Right kidney (tissue), 1 donor: Measurements from ENCODE around the gene SKIC2.
"Not testable (repeated sequence)": the region's sequence is repeated elsewhere in the genome, so short reads cannot be mapped to it uniquely, and the experiment has no call there.

ENCODE experiments used
- DNase-seq: peaks from one replicate; pipeline ENCODE4 v3.0.0-alpha.2; 2016

The SKIC2 gene

DNA sequence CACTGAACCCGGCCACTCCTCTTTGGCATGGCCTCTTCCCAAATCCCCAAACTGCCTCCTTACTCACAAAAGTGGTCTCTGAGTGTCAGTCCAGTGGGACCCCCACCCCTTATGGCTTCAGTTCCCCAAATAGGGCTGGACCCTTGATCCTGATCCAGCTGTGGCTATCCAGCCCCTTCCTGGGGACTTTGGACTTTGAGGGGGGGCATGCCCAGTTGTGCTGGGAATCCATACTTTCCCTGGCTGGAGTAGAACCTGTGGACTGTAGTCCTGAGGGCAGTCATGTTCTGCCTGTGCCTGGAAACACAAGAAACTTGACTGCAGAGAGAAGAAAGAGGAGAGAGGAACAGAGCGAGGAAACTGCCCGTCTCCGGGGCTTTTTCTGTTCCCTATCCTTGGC is 45.4 kb downstream of the SKIC2 start:
- DNase-seq, result not testable (repeated sequence)

DNA sequence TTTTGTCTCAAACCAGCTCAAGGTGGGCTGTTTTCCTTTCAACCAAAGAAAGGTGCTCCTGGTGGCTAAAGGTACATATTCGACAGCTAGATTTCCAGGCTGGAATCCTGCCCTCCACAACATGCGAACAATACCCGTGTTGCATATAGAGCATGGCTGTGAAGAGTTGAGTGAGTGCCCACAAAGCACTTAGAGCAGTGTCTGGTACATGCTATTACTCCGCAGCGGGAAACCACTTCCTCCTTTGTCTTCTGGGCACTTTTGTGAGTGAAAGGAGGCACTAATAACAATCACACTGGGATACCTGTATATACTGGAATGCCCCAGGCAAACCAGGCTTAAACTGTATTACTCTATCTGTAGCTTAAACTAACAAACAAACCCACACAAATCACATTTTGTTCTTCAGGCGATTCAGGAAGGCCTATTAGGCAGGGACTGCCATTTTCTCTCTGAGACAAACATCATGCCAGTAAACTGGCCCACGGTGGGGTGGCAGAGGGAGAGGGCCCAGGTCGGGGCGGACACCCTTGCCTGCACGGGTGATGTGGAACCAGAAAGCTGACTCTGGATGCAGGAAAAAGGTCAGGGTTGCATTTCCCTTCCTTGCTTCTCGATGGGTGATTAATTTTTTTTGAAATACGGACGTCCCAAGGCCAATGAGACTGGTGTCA is 46.0 kb downstream of the SKIC2 start:
- not testable (repeated sequence) for DNase-seq

DNA sequence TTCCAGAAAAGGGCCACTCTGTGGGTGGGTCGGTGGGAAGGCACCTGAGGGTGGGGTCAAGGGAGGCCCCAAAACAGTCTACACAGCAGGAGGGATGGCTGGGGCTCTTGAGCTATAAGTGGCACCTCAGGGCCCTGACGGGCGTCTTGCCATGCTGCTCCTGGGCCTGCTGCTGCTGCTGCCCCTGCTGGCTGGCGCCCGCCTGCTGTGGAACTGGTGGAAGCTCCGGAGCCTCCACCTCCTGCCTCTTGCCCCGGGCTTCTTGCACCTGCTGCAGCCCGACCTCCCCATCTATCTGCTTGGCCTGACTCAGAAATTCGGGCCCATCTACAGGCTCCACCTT is 46.5 kb downstream of the SKIC2 start:
- not testable (repeated sequence) for DNase-seq

DNA sequence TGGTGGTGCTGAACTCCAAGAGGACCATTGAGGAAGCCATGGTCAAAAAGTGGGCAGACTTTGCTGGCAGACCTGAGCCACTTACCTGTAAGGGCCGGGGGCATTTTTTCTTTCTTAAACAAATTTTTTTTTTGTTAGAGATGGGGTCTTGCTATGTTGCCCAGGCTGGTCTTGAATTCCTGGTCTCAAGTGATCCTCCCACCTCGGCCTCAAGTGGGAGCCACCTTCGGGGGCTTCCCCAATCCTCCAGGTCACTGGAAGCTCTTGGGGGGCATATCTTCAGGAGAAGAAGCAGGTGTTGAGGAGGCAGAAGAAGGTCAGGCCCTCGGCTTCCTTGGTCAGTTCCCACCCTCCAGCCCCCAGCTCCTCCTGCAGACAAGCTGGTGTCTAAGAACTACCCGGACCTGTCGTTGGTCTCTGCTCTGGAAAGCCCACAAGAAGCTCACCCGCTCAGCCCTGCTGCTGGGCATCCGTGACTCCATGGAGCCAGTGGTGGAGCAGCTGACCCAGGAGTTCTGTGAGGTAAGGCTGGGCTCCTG is 47.1 kb downstream of the SKIC2 start:
- not testable (repeated sequence) for DNase-seq

DNA sequence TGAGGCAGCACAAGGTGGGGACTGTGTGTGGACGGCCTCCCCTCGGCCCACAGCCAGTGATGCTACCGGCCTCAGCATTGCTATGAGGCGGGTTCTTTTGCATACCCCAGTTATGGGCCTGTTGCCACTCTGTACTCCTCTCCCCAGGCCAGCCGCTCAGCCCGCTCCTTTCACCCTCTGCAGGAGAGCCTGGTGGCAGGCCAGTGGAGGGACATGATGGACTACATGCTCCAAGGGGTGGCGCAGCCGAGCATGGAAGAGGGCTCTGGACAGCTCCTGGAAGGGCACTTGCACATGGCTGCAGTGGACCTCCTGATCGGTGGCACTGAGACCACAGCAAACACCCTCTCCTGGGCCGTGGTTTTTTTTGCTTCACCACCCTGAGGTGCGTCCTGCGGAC is 48.1 kb downstream of the SKIC2 start:
- DNase-seq, result not testable (repeated sequence)

DNA sequence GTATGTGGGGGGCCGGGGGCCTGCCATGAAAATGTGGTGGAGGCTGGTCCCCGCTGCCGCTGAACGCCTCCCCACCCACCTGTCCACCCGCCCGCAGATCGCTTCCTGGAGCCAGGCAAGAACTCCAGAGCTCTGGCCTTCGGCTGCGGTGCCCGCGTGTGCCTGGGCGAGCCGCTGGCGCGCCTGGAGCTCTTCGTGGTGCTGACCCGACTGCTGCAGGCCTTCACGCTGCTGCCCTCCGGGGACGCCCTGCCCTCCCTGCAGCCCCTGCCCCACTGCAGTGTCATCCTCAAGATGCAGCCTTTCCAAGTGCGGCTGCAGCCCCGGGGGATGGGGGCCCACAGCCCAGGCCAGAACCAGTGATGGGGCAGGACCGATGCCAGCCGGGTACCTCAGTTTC is 49.1 kb downstream of the SKIC2 start:
- not testable (repeated sequence) for DNase-seq

DNA sequence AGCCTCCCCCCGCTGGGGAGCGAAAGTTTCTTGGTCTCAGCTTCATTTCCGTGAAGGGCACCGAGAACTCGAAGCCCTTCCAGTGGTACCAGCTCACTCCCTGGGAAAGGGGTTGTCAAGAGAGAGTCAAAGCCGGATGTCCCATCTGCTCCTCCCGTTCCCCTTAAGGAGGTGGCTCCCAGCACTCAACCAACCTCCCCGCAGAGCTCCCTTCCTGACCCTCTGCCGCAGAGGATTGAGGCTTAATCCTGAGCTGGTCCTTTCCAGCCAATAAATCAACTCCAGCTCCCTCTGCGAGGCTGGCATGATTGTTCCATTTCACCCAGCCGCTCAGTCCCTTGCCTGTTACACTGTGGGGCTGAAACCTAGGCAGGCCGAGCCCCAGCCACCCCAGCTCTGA is 49.6 kb downstream of the SKIC2 start:
- not testable (repeated sequence) for DNase-seq

DNA sequence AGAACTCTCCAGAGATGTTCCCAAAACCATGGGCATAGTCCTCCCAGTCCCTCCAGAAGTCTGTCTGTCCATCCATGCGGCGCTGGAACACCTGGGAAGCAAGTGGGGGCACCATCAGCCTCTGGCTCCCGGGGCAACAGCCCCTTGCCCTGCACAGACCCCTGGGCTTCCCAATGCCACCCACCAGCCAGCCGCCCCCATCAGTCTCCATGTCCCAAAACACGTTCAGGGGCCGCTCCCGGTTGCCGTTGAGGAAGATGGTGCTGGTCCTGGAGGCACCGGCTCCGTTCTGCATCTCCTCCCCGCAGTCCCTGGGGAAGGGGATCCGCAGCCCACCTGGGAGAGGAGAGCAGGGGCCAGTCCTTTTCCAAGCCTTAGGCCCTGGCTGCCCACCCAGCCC is 50.6 kb downstream of the SKIC2 start:
- not testable (repeated sequence) for DNase-seq

DNA sequence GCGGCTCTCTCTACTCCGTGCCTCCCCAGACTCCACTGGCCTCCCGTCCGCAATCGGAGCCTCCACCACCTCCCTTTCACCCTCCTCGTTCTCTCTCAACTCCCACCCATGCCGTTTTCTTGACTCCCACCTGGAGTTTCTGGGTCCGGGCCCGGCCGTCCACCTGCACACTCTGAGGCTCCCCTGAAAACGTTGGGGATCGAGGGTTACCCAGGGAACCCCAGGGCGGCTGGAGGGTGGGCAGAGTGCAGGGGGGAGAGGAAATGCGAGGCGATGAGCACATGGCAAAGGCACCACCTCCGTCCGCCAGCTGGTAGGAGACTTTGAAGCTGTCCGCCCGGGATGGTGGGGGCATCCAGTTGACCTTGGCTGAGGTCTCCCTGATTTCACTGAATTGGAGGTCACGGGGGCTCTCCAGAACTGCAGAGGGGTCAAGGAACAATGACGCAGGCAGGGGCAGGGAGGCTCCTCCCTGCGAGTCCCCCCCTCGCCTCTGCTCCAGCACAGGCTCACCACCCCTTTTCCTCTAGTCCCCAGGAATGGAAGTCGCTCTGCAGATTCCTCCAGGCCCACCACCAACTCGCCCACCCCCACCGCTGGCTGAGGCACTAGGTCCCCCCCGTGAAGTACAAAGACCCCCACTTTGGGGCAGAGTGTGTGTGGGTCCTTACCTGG is 52.0 kb downstream of the SKIC2 start:
- not testable (repeated sequence) for DNase-seq

DNA sequence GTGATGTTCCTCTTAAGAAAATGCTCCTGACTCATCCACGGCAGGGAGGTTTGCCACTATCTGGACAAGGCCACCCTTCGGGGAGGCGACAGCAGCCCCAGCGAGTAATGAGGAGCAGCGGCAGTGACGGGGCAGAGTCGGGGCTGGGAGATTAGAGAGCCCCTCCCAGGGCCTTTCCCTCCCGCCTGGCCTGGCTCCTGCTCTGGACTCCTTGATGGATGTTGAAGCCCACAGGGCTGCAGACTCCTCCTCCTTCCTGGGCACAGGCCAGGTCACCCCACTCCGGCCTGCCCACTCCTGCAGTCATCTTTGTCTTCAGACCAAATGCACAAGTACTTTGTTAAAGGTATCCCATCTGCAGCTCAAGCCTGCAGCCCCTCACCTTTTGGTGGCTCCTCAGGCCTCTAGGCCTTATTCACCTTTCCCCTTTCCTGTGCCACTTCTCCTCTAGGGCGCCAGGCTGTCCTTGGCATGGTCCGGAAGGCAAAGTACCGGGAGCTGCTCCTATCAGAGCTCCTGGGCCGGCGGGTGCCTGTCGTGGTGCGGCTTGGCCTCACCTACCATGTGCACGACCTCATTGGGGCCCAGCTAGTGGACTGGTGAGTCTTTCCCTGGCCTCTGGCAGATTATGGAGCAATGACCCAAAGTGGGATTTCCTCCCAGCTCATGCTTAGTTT is 54.1 kb downstream of the SKIC2 start:
- DNase-seq, result not testable (repeated sequence)

DNA sequence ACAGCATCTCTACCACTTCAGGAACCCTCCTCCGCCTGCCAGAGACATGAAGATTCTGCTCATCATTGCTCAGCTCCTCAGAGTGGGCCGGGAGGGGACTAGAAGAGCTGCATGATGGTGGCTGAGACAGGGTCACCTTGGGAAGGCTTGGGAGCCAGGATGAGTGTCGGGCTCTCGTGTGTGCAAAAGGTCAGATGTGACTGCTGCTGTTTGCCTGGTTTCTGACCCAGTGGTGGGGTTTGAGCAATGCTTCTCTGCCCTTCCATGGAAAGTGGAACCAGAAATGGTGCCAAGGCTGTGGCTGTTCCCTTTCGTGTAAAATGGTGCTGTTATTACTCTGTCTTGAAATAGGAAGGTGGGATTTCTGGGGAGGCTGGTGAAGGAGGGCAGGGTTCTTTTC is 54.8 kb downstream of the SKIC2 start:
- DNase-seq, result not testable (repeated sequence)

DNA sequence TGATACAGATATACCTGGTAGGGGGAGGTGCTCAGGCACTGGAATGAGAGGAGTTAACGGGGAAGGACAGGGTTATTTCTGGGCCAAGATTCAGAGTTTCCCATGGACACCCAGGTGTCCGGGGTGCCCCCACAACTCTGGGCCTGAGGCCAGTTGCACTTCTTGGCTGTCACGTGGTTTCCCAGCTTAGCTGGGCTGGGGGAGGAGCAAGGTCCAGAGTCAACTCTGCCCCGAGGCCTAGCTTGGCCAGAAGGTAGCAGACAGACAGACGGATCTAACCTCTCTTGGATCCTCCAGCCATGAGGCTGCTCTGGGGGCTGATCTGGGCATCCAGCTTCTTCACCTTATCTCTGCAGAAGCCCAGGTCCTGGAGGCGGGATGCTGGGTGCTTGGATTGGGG is 55.6 kb downstream of the SKIC2 start, which contains the start of gene C4B:
Gene C4B, plus strand, starts transcription at position 249 of the 400 bp plus-strand sequence. Its CDS starts 51 bp downstream, at position 300.
- not testable (repeated sequence) for DNase-seq
